Epithelial cell of esophagus (primary cell): ENCODE measurements around the gene C11orf91.

Experiments used
- DNase-seq: peaks from one replicate; pipeline ENCODE4 v3.0.0; 2010; ENCODE audit warnings: low read depth
- H3K4me3 ChIP-seq: 2 replicates; pipeline ENCODE4 v1.5.1; 2011; ENCODE audit warnings: mild to moderate bottlenecking, low read length, control low read depth
- CTCF ChIP-seq: IDR thresholded peaks from 2 replicates; pipeline ENCODE4 v1.5.1; 2011; ENCODE audit warnings: low read depth, mild to moderate bottlenecking, low read length, control low read depth, inconsistent platforms; ENCODE audit not compliant: insufficient read depth; ENCODE audit errors: missing control alignments

The C11orf91 gene

DNA sequence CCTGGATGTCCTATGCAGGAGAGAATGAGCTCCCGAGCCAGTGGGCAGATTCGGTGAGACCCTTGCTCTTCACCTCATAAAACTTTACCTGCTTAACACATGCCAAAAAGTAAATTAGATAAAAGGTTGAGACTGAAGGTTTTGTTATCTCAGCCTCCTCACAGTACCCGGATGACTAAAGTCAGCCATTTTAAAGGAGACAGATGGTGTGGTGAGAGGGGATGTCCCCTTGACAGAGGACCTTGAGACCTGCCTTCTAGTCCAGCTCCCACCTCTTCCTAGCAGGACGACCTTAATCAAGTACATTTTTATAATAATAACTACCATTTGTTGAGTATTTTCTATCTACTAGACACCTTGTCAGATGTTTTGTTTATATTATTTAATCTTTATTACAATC, 39.7 kb downstream of the C11orf91 start:
- no peak overlapping the region for H3K4me3 ChIP-seq
- DNase-seq: no peak
- TF ChIP-seq CTCF: no peak

DNA sequence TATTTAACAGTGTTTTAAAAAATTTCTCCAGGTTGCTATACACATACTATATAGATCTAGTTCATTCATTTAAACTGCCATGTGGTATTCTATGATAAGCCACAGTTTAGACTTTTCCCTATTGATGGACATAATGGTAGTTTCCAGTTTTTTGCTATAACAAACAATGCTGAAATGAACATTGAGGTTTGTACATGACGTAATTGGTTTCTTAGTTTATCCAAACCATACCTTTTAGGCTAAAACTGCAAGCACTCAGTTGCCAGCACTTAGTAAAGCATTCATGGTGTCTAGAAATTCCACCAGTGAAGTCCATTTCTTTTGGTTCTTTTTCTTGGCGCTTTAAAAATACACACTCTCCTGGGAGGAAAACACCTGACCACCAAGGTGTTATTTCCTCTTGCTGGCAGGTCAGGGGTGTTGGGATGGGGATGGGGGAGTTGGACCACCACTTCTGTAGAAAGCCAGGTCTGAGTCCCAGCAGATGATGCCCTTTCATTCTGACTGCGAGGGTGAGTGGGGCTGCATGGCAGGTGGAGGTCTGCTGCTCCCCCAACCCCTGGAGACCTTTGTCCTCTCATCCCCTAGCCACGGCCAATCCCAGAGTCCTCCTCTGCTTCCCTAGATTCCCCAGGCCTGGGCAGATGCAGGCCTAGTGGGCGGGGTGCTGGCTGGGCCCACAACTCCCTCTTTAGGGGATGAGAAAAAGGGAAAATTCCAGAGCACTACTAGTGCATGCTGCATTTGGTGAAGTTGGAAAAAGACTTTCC, 41.1 kb downstream of the C11orf91 start:
- DNase-seq: no peak
- no peak for TF ChIP-seq CTCF
- no peak overlapping the region for H3K4me3 ChIP-seq

GRCh38 chr11:33658195-33658900, 42.3 kb downstream of the C11orf91 start:
- H3K4me3 ChIP-seq: no peak overlapping the region
- no peak for DNase-seq
- no peak for TF ChIP-seq CTCF

DNA sequence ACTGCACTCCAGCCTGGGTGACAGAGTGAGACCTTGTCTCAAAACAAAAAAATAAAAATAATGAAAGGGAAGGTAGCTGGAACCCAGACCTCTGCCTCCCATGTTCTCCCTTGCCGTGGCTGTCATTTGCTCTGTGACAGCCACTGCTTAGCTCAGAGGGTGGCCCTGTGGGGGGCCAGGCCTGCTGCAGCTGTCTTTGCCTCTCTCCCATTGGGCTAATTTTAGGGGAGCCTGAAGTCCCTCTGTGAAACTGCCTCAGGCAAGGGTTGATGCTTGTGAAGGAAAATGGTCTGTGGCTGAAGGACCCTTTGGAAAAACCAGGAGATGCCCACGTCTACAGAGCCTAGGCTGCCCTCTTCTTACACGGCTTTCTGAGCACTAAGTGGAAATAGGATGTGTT, 42.9 kb downstream of the C11orf91 start:
- TF ChIP-seq CTCF: no peak

DNA sequence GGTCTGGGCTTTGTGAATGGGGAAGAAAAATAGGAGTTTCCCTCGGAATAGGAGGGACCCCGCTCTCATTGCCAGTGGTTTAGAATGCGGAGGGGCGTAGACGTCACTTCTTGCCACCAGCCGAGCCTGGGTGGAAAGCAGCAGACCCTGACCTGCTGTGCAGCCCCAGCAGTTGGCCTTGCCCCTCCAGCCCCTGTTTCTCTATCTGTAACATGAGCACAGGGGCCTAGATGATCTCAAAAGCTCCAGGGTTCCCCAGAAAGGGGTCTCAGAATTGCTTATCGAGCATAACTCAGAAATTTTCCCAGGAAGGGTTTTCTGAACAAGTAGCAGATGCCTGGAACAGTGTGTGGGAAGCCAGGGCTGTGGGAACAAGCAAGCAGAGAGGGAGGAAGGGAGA, 43.9 kb downstream of the C11orf91 start:
- no peak for DNase-seq
- TF ChIP-seq CTCF: no peak
- H3K4me3 ChIP-seq: no peak overlapping the region

More for the DNA sequence above, 42.9 kb downstream of the C11orf91 start:
- no peak for DNase-seq
- no peak overlapping the region for H3K4me3 ChIP-seq

GRCh38 chr11:33655842-33656600, 44.6 kb downstream of the C11orf91 start:
- TF ChIP-seq CTCF: no peak
- peak; percentile 87 for DNase-seq

More at GRCh38 chr11:33655842-33656600, 44.6 kb downstream of the C11orf91 start:
- H3K4me3 ChIP-seq: no peak overlapping the region
